GOT3 (cell line): Measurements from ENCODE around the gene HOXA11.

Source experiments
- DNase-seq: peaks from one replicate; lab custom pipeline; 2025; ENCODE audit warnings: mixed read lengths; lab: John Stamatoyannopoulos, UW

HOXA11 gene

GRCh38 chr7:27192546-27193334 lies 7.7 kb upstream of the HOXA11 start:
- DNase-seq, result no peak

GRCh38 chr7:27191833-27192545 lies 7.0 kb upstream of the HOXA11 start:
- no peak for DNase-seq

GRCh38 chr7:27191161-27191731 lies 6.2 kb upstream of the HOXA11 start:
- no peak for DNase-seq

- DNase-seq, result no peak
Observed at GRCh38 chr7:27189997-27190748, 5.1 kb upstream of the HOXA11 start.

- no peak for DNase-seq
Observed at GRCh38 chr7:27189295-27189996, 4.4 kb upstream of the HOXA11 start.

- DNase-seq, result no peak
Observed at GRCh38 chr7:27188386-27189294, 3.6 kb upstream of the HOXA11 start.

- DNase-seq, result no peak
Observed at GRCh38 chr7:27187475-27188385, 2.7 kb upstream of the HOXA11 start.

GRCh38 chr7:27186668-27187474 lies 1.8 kb upstream of the HOXA11 start:
- no peak for DNase-seq

- DNase-seq, result no peak
Observed at GRCh38 chr7:27185854-27186667, 1.0 kb upstream of the HOXA11 start.

GRCh38 chr7:27184337-27185012 lies 557 bp downstream of the HOXA11 start:
- no peak for DNase-seq

- no peak for DNase-seq
Observed at GRCh38 chr7:27183682-27184336, 1.2 kb downstream of the HOXA11 start.

GRCh38 chr7:27182861-27183681 lies 2.0 kb downstream of the HOXA11 start:
- no peak for DNase-seq

- no peak for DNase-seq
Observed at GRCh38 chr7:27182285-27182841, 2.7 kb downstream of the HOXA11 start.

- no peak for DNase-seq
Observed at GRCh38 chr7:27181795-27182275, 3.2 kb downstream of the HOXA11 start.
